HG03103 (cell line): ENCODE measurements around the gene ABCC3.

Experiments
- ATAC-seq: cut with Tn5 transposase; IDR thresholded peaks from one replicate; pipeline ENCODE4 v1.9.1; 2021; ENCODE audit warnings: low read depth; ENCODE audit not compliant: unreplicated experiment

Gene ABCC3

GRCh38 chr17:50605429-50605828 is 29.3 kb upstream of the ABCC3 start:
- ATAC-seq: no peak

GRCh38 chr17:50607522-50608175 is 27.0 kb upstream of the ABCC3 start:
- no peak for ATAC-seq

- ATAC-seq: no peak
Observed at GRCh38 chr17:50608700-50609379, 25.8 kb upstream of the ABCC3 start.

- no peak for ATAC-seq
Observed at GRCh38 chr17:50609380-50610074, 25.2 kb upstream of the ABCC3 start.

DNA sequence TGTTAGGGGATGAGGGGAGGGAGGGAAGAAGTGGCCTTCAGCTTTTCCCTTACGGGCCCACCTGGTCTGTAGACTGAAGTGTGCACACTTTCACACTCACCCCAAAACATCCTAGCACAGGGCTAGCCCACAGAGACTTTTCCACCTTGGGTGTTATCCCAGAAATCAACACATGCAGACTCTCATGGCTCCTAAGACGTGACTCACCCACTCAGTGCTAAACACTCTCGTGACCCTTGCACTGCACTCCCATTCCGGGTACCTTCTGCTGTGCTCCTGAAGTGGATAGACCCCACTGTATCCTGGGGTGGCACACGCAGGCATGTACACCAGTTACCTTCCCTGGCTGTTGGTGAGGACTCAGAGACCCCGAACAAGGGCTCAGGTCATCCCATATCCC is 23.0 kb upstream of the ABCC3 start:
- no peak for ATAC-seq

DNA sequence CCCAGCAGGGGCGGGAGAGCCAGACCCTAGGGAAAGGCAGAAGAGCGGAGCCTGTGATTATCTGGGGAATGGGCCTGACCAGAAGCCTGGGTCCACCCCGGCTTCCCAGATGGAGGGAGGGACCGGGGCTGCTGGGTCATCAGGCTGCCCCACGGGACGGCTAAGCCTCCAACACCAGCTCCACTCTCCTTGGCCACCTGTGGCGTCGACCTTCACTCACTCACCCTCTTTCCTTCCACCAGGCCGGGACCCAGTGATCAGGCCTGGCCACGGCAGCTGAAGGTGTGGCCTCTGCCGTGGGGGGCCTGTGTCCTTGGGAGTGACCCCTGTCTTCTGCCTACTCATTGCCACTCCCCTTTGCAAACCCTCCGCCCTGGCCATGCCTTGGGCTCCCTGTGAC is 22.4 kb upstream of the ABCC3 start:
- no peak for ATAC-seq

DNA sequence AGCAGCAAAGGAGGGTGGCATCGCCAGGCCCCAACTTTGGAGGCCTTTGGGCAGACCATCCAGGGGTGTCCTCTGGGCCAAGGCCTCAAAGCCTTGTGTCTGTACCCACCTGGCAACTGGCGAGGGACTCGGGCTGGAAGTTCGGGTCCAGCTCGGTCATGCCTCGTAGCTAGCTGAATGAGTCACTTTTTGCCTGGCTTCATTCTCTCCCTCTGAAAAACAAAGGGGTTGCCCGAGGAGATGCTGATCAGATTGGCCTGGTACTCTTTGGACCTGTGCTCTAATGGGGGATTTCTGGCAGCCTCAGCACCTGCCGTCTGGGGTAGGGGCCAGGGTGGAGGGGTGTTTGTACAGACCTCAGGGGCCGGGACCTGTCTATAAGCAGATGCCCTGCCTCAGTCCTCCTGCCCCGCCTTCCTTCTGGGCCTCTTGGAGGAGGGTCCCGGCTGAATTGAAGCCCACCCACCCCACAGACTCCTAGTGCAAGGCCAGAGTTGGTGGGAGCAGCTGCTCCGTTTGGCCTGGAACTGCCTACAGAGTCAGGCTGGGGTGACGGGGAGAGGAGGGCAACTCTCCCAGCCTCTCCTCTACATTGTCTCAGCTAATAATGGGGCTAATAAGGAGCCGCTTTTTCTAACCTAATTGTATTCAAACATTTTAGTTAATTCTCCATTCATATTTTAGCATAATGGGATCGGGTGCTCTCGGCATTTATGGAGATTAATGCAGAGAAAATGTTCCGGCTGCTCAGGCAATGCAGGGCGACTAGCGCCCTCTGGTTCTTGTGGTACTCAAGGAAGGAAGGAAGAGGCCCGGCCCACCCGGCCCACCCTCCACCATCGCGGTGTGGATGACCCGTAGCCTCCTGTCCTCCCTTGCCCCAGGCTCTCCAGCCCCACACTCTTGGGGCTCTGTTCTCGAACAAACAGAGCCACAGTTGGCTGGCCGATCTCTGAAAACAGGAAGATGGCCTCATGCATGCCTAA is 21.4 kb upstream of the ABCC3 start:
- no peak for ATAC-seq

DNA sequence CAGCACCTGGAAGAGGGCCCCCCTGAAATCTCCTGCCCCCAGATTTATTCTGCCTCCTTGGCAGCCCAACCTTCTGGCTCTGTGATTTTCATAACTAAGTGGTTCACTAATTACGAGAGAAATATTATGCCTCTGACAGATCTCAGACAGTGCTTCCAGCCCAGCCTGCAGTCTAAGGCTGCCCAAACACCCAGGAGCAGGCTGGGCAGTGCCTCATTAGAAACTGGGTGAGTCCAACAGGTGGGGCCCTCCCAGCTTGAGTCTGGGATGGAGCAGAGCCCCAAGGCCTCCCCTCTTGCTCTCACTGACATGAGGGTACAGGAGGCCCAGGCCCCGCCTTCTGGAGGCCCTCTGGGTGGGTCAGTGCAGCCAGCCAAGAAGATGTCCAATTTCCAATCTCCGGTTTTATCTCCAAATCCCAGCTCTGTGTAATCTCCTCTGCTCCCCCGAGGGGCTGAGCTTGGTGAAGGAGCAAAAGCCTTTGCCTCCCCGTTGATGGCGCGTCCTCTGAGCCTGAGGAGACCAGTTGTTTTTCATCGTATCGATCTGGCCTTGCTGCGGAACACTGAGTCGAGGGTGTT is 20.1 kb upstream of the ABCC3 start:
- ATAC-seq: no peak

DNA sequence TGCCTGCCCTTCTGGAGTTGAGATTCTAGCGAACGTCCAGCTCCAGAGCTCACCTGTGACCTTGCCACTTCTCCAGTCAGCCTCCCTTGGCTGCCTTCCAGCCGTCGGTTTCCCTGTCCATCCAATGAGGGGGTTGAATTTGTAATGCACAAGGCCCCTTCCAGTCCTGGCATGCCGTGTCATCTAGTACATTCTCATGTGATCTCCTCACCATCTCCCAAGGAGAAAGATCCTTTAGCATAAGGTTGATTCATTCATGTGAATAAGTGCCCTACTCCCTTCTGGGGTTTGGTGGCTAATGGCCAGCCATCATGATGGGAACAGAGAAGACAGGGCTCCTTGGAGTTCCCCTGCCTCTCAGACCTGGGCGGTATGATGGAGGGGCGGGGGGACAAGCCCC is 18.9 kb upstream of the ABCC3 start:
- no peak for ATAC-seq

DNA sequence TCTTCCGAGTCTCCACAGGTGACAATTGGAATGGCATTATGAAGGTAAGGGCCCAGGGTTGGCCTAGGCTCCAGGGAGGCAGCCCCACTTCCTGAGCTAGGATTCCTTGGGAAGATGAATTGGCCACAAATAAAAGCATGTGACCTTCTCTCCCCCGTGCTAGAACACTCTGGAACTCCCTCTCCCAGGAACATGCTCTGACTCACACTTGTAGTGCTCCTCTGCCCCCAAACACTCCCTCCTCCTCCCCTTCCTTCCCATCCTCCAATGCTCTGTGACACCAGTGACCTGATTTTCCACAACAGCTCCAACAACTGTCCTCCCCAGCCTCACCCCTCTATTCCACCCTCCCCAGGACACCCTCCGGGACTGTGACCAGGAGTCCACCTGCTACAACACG is 16.4 kb upstream of the ABCC3 start:
- ATAC-seq: no peak

GRCh38 chr17:50618941-50619340 is 15.7 kb upstream of the ABCC3 start:
- ATAC-seq: no peak

- no peak for ATAC-seq
Observed at GRCh38 chr17:50619489-50619888, 15.2 kb upstream of the ABCC3 start.

DNA sequence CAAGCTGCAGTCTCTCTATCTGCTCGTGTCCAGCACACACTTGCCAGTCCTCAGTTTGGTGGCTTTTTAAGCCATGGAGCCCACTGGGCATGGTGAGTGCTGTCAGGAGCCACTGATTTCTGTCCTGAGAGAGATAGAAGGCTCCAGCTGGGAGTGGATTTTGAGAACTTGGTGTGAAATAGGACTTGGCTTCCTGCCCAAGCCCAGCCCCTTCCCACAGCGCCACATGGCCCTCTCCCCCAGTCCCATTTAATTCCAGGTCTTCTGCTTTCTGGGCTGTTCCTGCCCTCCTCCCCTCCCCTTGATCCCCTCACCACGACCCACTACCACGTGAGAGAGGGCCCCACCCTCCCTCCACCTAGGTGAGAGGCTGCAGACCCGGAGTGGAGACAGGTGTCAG is 14.4 kb upstream of the ABCC3 start:
- ATAC-seq: no peak

- no peak for ATAC-seq
Observed at GRCh38 chr17:50620858-50621257, 13.8 kb upstream of the ABCC3 start.

DNA sequence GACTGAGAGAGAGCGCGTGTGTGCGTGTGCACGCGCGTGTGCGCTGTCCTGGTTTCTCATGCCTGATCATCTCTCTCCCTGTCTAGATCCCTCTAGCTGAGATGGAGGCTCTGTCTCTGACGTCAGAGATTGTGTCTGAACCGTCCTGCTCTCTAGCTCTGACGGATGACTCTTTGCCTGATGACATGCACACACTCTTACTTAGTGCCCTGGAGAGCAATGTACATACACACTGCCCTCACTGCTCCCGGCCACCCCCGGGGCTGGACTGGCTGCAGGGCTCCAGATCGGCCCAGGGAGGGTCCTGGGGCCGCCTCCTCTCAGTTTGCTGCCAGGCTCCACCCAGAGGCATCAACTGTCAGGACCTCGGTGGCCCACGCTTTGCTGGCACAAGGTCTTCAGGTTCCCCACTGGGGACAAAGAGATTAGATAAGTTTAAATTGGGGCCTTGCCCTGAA is 13.1 kb upstream of the ABCC3 start:
- ATAC-seq: no peak

DNA sequence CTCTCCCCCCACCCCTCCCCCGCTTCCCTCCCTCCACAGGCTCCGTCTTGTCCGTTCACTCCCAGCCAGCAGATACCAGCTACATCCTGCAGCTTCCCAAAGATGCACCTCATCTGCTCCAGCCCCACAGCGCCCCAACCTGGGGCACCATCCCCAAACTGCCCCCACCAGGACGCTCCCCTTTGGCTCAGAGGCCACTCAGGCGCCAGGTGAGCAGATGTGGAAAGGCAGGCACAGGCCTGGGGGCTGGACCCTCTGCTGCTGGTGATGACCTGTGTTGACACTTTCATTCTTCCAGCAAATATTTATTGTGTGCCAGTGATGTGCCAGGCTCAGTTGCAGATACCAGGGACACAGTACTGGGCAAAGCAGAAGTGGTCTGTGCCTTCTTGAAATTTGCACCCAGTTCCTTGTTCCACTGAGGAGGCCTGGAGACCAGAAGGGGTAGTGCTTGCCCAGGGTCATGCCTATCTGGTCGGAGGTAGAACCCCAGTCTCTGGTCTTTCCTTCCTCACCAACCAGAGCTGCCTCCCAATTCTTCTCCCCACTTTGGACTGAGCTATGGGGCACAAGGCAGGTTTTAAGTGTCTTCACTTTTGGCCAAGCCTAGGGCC is 10.3 kb upstream of the ABCC3 start:
- ATAC-seq: no peak

DNA sequence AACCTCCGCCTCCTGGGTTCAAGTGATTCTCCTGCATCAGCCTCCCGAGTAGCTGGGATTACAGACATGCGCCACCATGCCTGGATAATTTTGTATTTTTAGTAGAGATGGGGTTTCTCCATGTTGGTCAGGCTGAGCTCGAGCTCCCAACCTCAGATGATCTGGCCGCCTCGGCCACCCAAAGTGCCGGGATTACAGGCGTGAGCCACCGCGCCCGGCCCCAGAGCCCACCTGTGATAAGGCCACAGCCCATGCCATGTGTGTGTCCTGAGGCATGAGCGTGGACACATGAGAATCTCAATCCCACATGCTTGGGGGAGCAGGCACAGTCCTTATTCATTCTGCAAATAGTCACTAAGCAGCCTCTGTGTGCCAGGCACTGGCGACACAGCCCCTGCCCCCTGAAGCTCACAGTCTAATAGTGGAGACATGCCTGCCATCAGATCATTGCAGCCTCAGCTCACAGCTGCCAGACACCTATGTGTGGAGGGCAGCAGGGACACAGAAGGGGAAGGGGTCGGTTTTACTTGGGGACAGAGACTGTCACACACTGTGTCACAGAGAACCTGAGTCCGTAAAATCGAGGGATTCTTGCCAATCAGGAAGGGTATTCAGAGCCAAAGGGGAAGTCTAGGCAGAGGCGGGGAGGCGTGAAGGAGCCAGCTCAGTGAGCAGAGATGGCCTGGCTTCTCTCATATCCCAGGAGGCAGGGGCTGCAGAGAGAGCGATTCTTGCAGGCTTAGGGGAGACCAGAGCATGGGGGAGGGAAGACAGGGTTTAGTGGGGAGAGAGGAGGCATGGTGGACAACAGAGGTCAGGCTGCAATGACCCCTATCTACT is 9.4 kb upstream of the ABCC3 start:
- ATAC-seq: no peak

- ATAC-seq: no peak
Observed at GRCh38 chr17:50626037-50626574, 8.6 kb upstream of the ABCC3 start.
